Measurements from ENCODE around the gene ADK. TPM values are rescaled to one million over a fixed set of nuclear protein-coding genes. Genes with fewer than 3 reads are reported as not detected.

Gene ADK
- total RNA-seq, 1 donor from 2014 or later, result 47.0 TPM

DNA sequence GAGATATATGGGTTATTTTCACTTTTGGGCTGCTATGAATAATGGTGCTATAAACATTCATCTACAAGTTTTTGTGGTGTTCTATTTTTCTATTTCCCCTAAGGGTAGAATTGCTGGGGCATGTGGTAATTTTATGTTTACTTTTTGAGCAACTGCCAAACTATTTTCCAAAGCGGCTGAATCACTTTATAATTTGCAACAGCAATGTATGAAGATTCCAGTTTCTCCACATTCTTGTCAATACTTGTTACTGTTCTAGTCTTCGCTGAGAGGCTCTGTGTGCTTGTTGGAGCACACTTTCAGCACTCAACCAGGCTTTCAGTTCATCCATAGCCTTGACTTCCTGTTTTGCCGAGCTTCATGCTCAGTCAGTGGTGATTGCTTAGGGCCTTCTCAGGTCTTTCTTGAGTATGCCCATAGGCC lies 39.0 kb downstream of the ADK start:
- TF ChIP-seq, protein P1, sequence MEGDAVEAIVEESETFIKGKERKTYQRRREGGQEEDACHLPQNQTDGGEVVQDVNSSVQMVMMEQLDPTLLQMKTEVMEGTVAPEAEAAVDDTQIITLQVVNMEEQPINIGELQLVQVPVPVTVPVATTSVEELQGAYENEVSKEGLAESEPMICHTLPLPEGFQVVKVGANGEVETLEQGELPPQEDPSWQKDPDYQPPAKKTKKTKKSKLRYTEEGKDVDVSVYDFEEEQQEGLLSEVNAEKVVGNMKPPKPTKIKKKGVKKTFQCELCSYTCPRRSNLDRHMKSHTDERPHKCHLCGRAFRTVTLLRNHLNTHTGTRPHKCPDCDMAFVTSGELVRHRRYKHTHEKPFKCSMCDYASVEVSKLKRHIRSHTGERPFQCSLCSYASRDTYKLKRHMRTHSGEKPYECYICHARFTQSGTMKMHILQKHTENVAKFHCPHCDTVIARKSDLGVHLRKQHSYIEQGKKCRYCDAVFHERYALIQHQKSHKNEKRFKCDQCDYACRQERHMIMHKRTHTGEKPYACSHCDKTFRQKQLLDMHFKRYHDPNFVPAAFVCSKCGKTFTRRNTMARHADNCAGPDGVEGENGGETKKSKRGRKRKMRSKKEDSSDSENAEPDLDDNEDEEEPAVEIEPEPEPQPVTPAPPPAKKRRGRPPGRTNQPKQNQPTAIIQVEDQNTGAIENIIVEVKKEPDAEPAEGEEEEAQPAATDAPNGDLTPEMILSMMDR (IDR thresholded peaks at IDR 0.05), result no peak
- Mint-ChIP-seq H3K36me3 (ENCODE audit: unreplicated experiment) (peaks cover 2% of the 10 kb centered on the region), H3K9me3 (ENCODE audit: unreplicated experiment) (no peaks in the 10 kb centered on the region), H3K4me3 (ENCODE audit: unreplicated experiment) (peak overlapping the region; percentile 68), H3K27me3 (ENCODE audit: unreplicated experiment) (no peaks in the 10 kb centered on the region), H3K4me1 (ENCODE audit: unreplicated experiment) (peaks cover 81% of the 10 kb centered on the region), H3K27ac (ENCODE audit: unreplicated experiment) (peak overlapping the region; percentile 97)
- no peak for DNase-seq (ENCODE audit: extremely low spot score, unreplicated experiment)

DNA sequence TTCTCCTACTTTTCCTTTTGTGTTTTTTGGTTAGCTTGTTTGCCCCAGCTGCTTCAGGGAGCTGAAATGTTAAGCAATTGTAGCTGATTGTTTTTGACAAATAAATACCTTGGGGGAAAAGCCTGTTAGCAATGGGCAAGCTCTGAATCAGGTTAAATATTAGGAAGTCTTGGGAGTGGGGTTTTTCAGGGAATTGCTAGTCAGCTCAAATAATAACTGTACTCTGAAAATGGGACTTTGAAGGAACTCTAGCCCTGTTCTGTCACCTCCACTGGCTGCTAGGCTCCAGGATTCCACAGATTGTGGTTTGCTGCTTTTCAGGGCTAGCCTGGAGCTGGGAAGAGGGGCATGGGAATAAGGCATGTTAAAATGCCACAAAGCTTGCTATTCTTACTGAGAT lies 39.5 kb downstream of the ADK start:
- Mint-ChIP-seq H3K4me3 (ENCODE audit: unreplicated experiment) (peak overlapping the region; percentile 68), H3K36me3 (ENCODE audit: unreplicated experiment) (peaks cover 2% of the 10 kb centered on the region), H3K27ac (ENCODE audit: unreplicated experiment) (peak overlapping the region; percentile 97), H3K27me3 (ENCODE audit: unreplicated experiment) (no peaks in the 10 kb centered on the region), H3K4me1 (ENCODE audit: unreplicated experiment) (peaks cover 81% of the 10 kb centered on the region), H3K9me3 (ENCODE audit: unreplicated experiment) (no peaks in the 10 kb centered on the region)
- DNase-seq (ENCODE audit: extremely low spot score, unreplicated experiment), result no peak
- TF ChIP-seq, protein P1 (IDR thresholded peaks at IDR 0.05), result no peak

DNA sequence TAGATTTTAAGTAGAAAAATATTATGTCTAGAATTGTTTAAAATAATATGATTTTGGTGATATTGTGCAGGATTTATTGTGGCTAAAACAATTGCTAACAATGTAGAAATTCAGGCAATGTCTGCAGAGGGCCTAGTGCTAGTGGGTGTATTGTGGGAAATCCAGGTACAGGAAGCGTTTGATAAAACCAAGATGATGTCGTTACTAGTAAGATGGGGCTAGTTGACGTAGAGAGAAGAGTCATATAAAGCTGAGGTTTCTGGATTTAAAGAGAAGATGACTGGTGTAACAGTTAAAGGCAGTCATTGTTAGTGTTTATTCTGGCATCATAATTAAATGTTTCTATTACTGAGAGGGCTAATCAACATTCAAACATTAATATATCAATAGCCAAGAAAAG lies 43.5 kb downstream of the ADK start:
- Mint-ChIP-seq H3K27me3 (ENCODE audit: unreplicated experiment) (no peaks in the 10 kb centered on the region), H3K9me3 (ENCODE audit: unreplicated experiment) (no peaks in the 10 kb centered on the region), H3K36me3 (ENCODE audit: unreplicated experiment) (peaks cover 2% of the 10 kb centered on the region), H3K4me3 (ENCODE audit: unreplicated experiment) (no peak overlapping the region), H3K27ac (ENCODE audit: unreplicated experiment) (peak overlapping the region; percentile 29), H3K4me1 (ENCODE audit: unreplicated experiment) (peaks cover 70% of the 10 kb centered on the region)
- TF ChIP-seq, protein P1 (IDR thresholded peaks at IDR 0.05), result no peak
- no peak for DNase-seq (ENCODE audit: extremely low spot score, unreplicated experiment)

DNA sequence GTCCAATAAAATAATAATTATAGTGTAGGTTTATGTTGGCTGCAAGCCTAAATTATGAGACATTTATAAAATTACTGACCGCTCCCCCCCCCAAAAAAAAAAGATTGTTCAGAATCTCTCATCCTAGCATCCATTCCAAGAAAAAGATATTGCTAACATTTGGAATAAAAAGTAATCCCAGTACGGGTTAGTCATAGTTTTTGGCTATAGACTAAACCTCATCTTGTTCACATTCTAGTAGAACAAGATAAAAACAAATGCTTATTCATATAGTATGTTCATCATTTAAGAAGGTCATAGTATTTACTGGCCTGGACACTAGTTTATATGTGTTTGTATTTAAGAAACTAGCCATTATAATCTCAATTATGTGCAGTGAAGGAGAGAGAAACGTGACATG lies 44.0 kb downstream of the ADK start:
- peak overlapping the region; percentile 4 for H3K27ac Mint-ChIP-seq (ENCODE audit: unreplicated experiment)
- H3K4me1 Mint-ChIP-seq (ENCODE audit: unreplicated experiment), result peaks cover 66% of the 10 kb centered on the region
- DNase-seq (ENCODE audit: extremely low spot score, unreplicated experiment), result no peak
- H3K4me3 Mint-ChIP-seq (ENCODE audit: unreplicated experiment), result no peak overlapping the region
- peaks cover 2% of the 10 kb centered on the region for H3K36me3 Mint-ChIP-seq (ENCODE audit: unreplicated experiment)
- TF ChIP-seq, protein P1 (IDR thresholded peaks at IDR 0.05), result no peak
- H3K9me3 Mint-ChIP-seq (ENCODE audit: unreplicated experiment), result no peaks in the 10 kb centered on the region
- H3K27me3 Mint-ChIP-seq (ENCODE audit: unreplicated experiment), result no peaks in the 10 kb centered on the region

DNA sequence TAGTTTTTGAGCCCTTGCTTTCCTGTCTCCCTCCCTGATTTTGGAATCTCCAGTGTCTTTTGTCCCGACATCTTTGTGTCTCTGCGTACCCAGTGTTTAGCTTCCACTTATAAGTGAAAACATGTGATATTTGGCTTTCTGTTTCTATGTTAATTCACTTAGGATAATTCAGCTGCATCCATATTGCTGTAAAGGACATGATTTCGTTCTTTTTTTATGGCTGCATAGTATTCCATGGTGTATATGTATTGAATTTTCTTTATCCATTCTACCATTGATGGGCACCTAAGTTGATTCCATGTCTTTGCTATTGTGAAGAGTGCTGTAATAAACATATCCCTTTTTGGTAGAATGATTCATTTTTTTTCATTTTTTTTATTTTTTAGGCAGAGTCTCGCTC lies 48.3 kb downstream of the ADK start:
- no peak overlapping the region for H3K4me3 Mint-ChIP-seq (ENCODE audit: unreplicated experiment)
- H3K4me1 Mint-ChIP-seq (ENCODE audit: unreplicated experiment), result peaks cover 30% of the 10 kb centered on the region
- H3K36me3 Mint-ChIP-seq (ENCODE audit: unreplicated experiment), result peaks cover 14% of the 10 kb centered on the region
- TF ChIP-seq, protein P1 (IDR thresholded peaks at IDR 0.05), result no peak
- DNase-seq (ENCODE audit: extremely low spot score, unreplicated experiment), result no peak
- no peaks in the 10 kb centered on the region for H3K27me3 Mint-ChIP-seq (ENCODE audit: unreplicated experiment)
- no peak overlapping the region for H3K27ac Mint-ChIP-seq (ENCODE audit: unreplicated experiment)
- H3K9me3 Mint-ChIP-seq (ENCODE audit: unreplicated experiment), result no peaks in the 10 kb centered on the region
